ENCODE data around the gene CCDC50. TPM values are rescaled to one million over a fixed set of nuclear protein-coding genes. Genes with fewer than 3 reads are reported as not detected.

The CCDC50 gene
- total RNA-seq, 1 donor from 2014 or later, result 51.2 TPM

GRCh38 chr3:191343115-191343514 is 13.9 kb downstream of the CCDC50 start:
- H3K79me2 ChIP-seq (ENCODE audit: low read depth), result peaks cover 95% of the 10 kb centered on the region
- no peaks in the 10 kb centered on the region for H3K27me3 ChIP-seq
- no peak overlapping the region for H3K4me3 Mint-ChIP-seq
- H3K4me1 Mint-ChIP-seq, result peaks cover 3% of the 10 kb centered on the region
- peaks cover 16% of the 10 kb centered on the region for H3K36me3 Mint-ChIP-seq
- H3K27ac Mint-ChIP-seq, result no peak overlapping the region
- no peaks in the 10 kb centered on the region for H3K4me1 ChIP-seq
- no peak for DNase-seq (ENCODE audit: low spot score)
- no peaks in the 10 kb centered on the region for H3K36me3 ChIP-seq
- no peak overlapping the region for H3K4me3 ChIP-seq
- H3K4me2 ChIP-seq, result no peak overlapping the region
- H3K27ac ChIP-seq, result no peak overlapping the region
- H2AFZ ChIP-seq (replicated peaks), result no peak overlapping the region
- no peak overlapping the region for H3K9ac ChIP-seq
- peaks cover 5% of the 10 kb centered on the region for H4K20me1 ChIP-seq (ENCODE audit: low read depth)
- H3K27me3 Mint-ChIP-seq (ENCODE audit: insufficient read depth, low read depth), result no peaks in the 10 kb centered on the region
- TF ChIP-seq EZH2 (IDR thresholded peaks at IDR 0.05) (no peak), EZH2phosphoT487 (IDR thresholded peaks at IDR 0.05) (no peak), CTCF (IDR thresholded peaks at IDR 0.05) (no peak)
- H3K9me3 ChIP-seq (ENCODE audit: low read depth), result no peaks in the 10 kb centered on the region
- no peaks in the 10 kb centered on the region for H3F3A ChIP-seq (ENCODE audit: low read depth)
- H3K9me3 Mint-ChIP-seq, result peaks cover 12% of the 10 kb centered on the region

- Histone ChIP-seq H4K20me1 (ENCODE audit: low read depth) (peaks cover 5% of the 10 kb centered on the region), H3K9me3 (ENCODE audit: low read depth) (no peaks in the 10 kb centered on the region), H3F3A (ENCODE audit: low read depth) (no peaks in the 10 kb centered on the region), H3K36me3 (no peaks in the 10 kb centered on the region), H3K4me2 (no peak overlapping the region), H2AFZ (replicated peaks) (no peak overlapping the region), H3K4me1 (peaks cover 1% of the 10 kb centered on the region), H3K79me2 (ENCODE audit: low read depth) (peaks cover 96% of the 10 kb centered on the region), H3K27ac (no peak overlapping the region), H3K27me3 (no peaks in the 10 kb centered on the region), H3K4me3 (no peak overlapping the region), H3K9ac (no peak overlapping the region)
- TF ChIP-seq CTCF (IDR thresholded peaks at IDR 0.05), result no peak
- TF ChIP-seq EZH2 (IDR thresholded peaks at IDR 0.05), result no peak
- TF ChIP-seq EZH2phosphoT487 (IDR thresholded peaks at IDR 0.05), result no peak
- peaks cover 16% of the 10 kb centered on the region for H3K36me3 Mint-ChIP-seq
- H3K27me3 Mint-ChIP-seq (ENCODE audit: insufficient read depth, low read depth), result no peaks in the 10 kb centered on the region
- H3K4me1 Mint-ChIP-seq, result peaks cover 3% of the 10 kb centered on the region
- H3K9me3 Mint-ChIP-seq, result peaks cover 12% of the 10 kb centered on the region
- DNase-seq (ENCODE audit: low spot score), result no peak
- no peak overlapping the region for H3K4me3 Mint-ChIP-seq
- no peak overlapping the region for H3K27ac Mint-ChIP-seq
Observed at GRCh38 chr3:191343913-191344312, 14.7 kb downstream of the CCDC50 start.

- H3K9me3 ChIP-seq (ENCODE audit: low read depth), result no peaks in the 10 kb centered on the region
- peaks cover 11% of the 10 kb centered on the region for H3K4me1 ChIP-seq
- no peaks in the 10 kb centered on the region for H3K36me3 ChIP-seq
- no peaks in the 10 kb centered on the region for H3K27me3 ChIP-seq
- Mint-ChIP-seq H3K36me3 (peaks cover 16% of the 10 kb centered on the region), H3K9me3 (peaks cover 12% of the 10 kb centered on the region), H3K4me3 (no peak overlapping the region), H3K27me3 (ENCODE audit: insufficient read depth, low read depth) (no peaks in the 10 kb centered on the region), H3K27ac (no peak overlapping the region), H3K4me1 (peaks cover 5% of the 10 kb centered on the region)
- no peak overlapping the region for H2AFZ ChIP-seq (replicated peaks)
- H3K27ac ChIP-seq, result no peak overlapping the region
- no peaks in the 10 kb centered on the region for H3F3A ChIP-seq (ENCODE audit: low read depth)
- no peak overlapping the region for H3K4me2 ChIP-seq
- peaks cover 5% of the 10 kb centered on the region for H4K20me1 ChIP-seq (ENCODE audit: low read depth)
- H3K79me2 ChIP-seq (ENCODE audit: low read depth), result peaks cover 99% of the 10 kb centered on the region
- DNase-seq (ENCODE audit: low spot score), result no peak
- no peak overlapping the region for H3K9ac ChIP-seq
- no peak for TF ChIP-seq CTCF (IDR thresholded peaks at IDR 0.05)
- no peak for TF ChIP-seq EZH2 (IDR thresholded peaks at IDR 0.05)
- no peak for TF ChIP-seq EZH2phosphoT487 (IDR thresholded peaks at IDR 0.05)
- H3K4me3 ChIP-seq, result no peak overlapping the region
Observed at GRCh38 chr3:191345334-191345733, 16.1 kb downstream of the CCDC50 start.

Measured in neural progenitor cell (in vitro differentiated cells).